Stimulated activated naive CD8-positive, alpha-beta T cell treated with anti-CD3 and anti-CD28 coated beads, Interleukin-15, Interleukin-2, amounts not matched to agents 100 U/mL and 50 U/mL, for 24 hours (primary cell): ENCODE data around the gene TRERF1.

Experiments used
- ATAC-seq: fragments of 150-1000 bp; cut with Tn5 transposase; one replicate; pipeline ENCODE4 v1.10.0; 2021
- DNase-seq: peaks from one replicate; pipeline ENCODE4 v3.0.0; 2021

Gene TRERF1

GRCh38 chr6:42366999-42367352 is 84.8 kb downstream of the TRERF1 start:
- ATAC-seq (no peak), DNase-seq (no peak)

GRCh38 chr6:42366011-42366705 is 85.6 kb downstream of the TRERF1 start:
- ATAC-seq (no peak), DNase-seq (no peak)

- ATAC-seq (no peak), DNase-seq (no peak)
These were observed 86.7 kb downstream of the TRERF1 start for GRCh38 chr6:42365021-42365420.

- ATAC-seq (no peak), DNase-seq (no peak)
These were observed 87.5 kb downstream of the TRERF1 start for GRCh38 chr6:42363926-42364849.

GRCh38 chr6:42361036-42361435 is 90.7 kb downstream of the TRERF1 start:
- no peak for DNase-seq
- ATAC-seq, result no peak

- ATAC-seq, result no peak
- DNase-seq, result no peak
These were observed 92.7 kb downstream of the TRERF1 start for GRCh38 chr6:42359021-42359420.

GRCh38 chr6:42355416-42355815 is 96.3 kb downstream of the TRERF1 start:
- no peak for DNase-seq
- no peak for ATAC-seq

- ATAC-seq (no peak), DNase-seq (no peak)
These were observed 97.0 kb downstream of the TRERF1 start for GRCh38 chr6:42354702-42355101.

- ATAC-seq (no peak), DNase-seq (no peak)
These were observed 98.7 kb downstream of the TRERF1 start for GRCh38 chr6:42352856-42353564.

- ATAC-seq (no peak), DNase-seq (no peak)
These were observed 100.8 kb downstream of the TRERF1 start for GRCh38 chr6:42350911-42351310.

GRCh38 chr6:42349753-42350511 is 101.8 kb downstream of the TRERF1 start:
- DNase-seq, result no peak

GRCh38 chr6:42347456-42347855 is 104.3 kb downstream of the TRERF1 start:
- DNase-seq (no peak), ATAC-seq (no peak)

More at GRCh38 chr6:42349753-42350511, 101.8 kb downstream of the TRERF1 start:
- ATAC-seq, result no peak

- DNase-seq, result no peak
- ATAC-seq, result peak; percentile 86
These were observed 105.9 kb downstream of the TRERF1 start for GRCh38 chr6:42345696-42346416.

GRCh38 chr6:42344756-42345155 is 107.0 kb downstream of the TRERF1 start:
- no peak for DNase-seq
- ATAC-seq, result no peak

GRCh38 chr6:42341771-42342553 is 109.8 kb downstream of the TRERF1 start:
- DNase-seq (no peak), ATAC-seq (no peak)

- ATAC-seq (no peak), DNase-seq (no peak)
These were observed 110.5 kb downstream of the TRERF1 start for GRCh38 chr6:42341221-42341620.

- ATAC-seq (no peak), DNase-seq (no peak)
These were observed 111.2 kb downstream of the TRERF1 start for GRCh38 chr6:42340511-42340910.

GRCh38 chr6:42339991-42340401 is 111.7 kb downstream of the TRERF1 start:
- ATAC-seq, result peak; percentile 96
- DNase-seq, result peak; percentile 40

- no peak for DNase-seq
- peak; percentile 53 for ATAC-seq
These were observed 112.9 kb downstream of the TRERF1 start for GRCh38 chr6:42338744-42339222.

GRCh38 chr6:42337985-42338743 is 113.6 kb downstream of the TRERF1 start:
- DNase-seq, result no peak
- ATAC-seq, result no peak
